Lower leg skin (tissue), 3 donors: ENCODE results near the gene INKA2.

Experiments
- POLR2A ChIP-seq, 2 donors: fragments of 450-650 bp; IDR thresholded peaks; one replicate each; pipeline ENCODE4 v1.6.1; 2016 to 2017; ENCODE audit warnings: antibody characterized with exemption in 2 of 2, mild to moderate bottlenecking in 1 of 2, moderate library complexity in 1 of 2
- TF ChIP-seq, protein P1 (sequence below), 3 donors: fragments of 450-650 bp; IDR thresholded peaks; one replicate each; pipeline ENCODE4 v1.5.1; 2016; ENCODE audit warnings: antibody characterized with exemption in 3 of 3, mild to moderate bottlenecking in 3 of 3, moderate library complexity in 2 of 3

DNA sequence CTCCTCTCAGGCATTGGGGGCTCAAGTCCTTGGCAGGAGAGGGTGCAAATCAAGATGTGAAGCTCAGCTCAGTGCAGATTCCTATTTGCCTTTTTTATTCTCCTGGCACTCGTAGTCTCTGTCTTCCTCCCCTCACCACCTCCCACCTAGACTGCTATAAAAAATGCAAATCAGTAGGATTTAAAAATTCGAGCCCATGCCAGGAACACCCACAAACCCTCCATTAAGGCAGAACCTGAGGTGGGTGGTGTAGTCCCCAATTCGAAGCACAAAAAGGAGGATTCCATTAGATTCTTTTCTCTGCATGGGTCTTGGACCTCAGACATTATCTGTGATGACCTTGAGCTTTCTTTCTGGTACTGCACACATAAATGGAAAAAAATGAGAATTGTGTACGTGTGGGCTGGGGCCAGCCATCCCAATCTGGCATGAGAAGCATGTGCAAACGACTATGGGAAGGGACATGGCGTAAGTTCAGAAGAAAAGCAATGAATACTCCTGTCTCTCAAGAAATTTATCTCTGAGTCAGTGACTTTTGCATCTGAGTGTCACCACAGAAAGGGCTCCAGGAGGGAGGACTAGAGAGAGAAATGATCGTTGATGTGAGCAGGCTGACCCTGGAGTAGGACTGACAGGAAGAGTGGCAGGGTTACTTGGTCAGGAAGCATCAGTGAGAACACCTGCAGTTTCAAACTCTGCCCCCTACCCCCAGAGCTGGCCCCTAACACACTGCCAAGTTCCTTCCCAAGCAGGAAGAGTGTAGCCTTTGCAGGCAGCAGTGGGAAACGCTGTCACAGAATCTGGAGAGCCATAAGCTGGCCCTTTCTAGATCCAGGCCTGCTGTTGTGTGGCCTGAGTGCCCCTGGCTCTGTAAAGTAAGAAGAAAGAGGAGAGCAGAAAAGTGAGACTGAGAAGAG lies 1.7 kb downstream of the INKA2 start:
- TF ChIP-seq, protein P1, sequence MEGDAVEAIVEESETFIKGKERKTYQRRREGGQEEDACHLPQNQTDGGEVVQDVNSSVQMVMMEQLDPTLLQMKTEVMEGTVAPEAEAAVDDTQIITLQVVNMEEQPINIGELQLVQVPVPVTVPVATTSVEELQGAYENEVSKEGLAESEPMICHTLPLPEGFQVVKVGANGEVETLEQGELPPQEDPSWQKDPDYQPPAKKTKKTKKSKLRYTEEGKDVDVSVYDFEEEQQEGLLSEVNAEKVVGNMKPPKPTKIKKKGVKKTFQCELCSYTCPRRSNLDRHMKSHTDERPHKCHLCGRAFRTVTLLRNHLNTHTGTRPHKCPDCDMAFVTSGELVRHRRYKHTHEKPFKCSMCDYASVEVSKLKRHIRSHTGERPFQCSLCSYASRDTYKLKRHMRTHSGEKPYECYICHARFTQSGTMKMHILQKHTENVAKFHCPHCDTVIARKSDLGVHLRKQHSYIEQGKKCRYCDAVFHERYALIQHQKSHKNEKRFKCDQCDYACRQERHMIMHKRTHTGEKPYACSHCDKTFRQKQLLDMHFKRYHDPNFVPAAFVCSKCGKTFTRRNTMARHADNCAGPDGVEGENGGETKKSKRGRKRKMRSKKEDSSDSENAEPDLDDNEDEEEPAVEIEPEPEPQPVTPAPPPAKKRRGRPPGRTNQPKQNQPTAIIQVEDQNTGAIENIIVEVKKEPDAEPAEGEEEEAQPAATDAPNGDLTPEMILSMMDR (IDR thresholded peaks at IDR 0.05) = no peak
- no peak for TF ChIP-seq POLR2A (IDR thresholded peaks at IDR 0.05)
